Left lung (tissue), 10 donors: ENCODE data around the gene FAM107B. TPM values are rescaled to one million over a fixed set of nuclear protein-coding genes. Genes with fewer than 3 reads are reported as not detected.

ENCODE experiments used
- ATAC-seq: fragments of 200-7000 bp; cut with Tn5 transposase; one replicate; pipeline ENCODE4 v1.9.1; 2020; ENCODE audit warnings: moderate library complexity
- DNase-seq, 4 donors: peaks; one replicate each; pipeline ENCODE4 v3.0.0-alpha.2; 2013 to 2020
- H3K27ac ChIP-seq, 2 donors: fragments of 200-600 bp; sonication (generic) in 1 of 2; one replicate each; pipeline versions ENCODE4 v1.5.0 to v1.8.0; 2020 to 2021
- H3K27me3 ChIP-seq, 2 donors: fragments of 200-600 bp; sonication (generic) in 1 of 2; one replicate each; pipeline versions ENCODE4 v1.5.0 to v1.8.0; 2020 to 2021
- H3K36me3 ChIP-seq, 2 donors: fragments of 200-600 bp; sonication (generic) in 1 of 2; one replicate each; pipeline versions ENCODE4 v1.5.0 to v1.8.0; 2020 to 2021
- H3K4me1 ChIP-seq, 2 donors: fragments of 200-600 bp; one replicate each; pipeline ENCODE4 v1.8.0; 2021
- H3K4me3 ChIP-seq, 2 donors: fragments of 200-600 bp; sonication (generic) in 1 of 2; one replicate each; pipeline versions ENCODE4 v1.5.0 to v1.8.0; 2020 to 2021; ENCODE audit warnings: mild to moderate bottlenecking in 1 of 2
- H3K9me3 ChIP-seq, 2 donors: fragments of 200-600 bp; sonication (generic) in 1 of 2; one replicate each; pipeline versions ENCODE4 v1.5.0 to v1.8.0; 2020 to 2021
- CTCF ChIP-seq, 2 donors: fragments of 200-600 bp; sonication (generic) in 1 of 2; IDR thresholded peaks; one replicate each; pipeline versions ENCODE4 v1.5.0 to v1.8.0; 2021; ENCODE audit warnings: antibody characterized with exemption in 2 of 2
- intact Hi-C, 2 donors: fragments of 100-400 bp; cut with DNase I; formaldehyde crosslinking; loops; one replicate each; pipeline versions ENCODE4 v1.11.2 to v1.14.2; 2022
- polyA plus RNA-seq, 6 donors: library from polyadenylated mRNA; unstranded; fragments of 120-200 nt; gene quantifications; one replicate each; pipeline ENCODE4 v1.2.1, GENCODE V29; 2013; ENCODE audit not compliant: insufficient read length in 6 of 6
- total RNA-seq, 2 donors: library from RNA; stranded (reverse); fragmentation: NEBNext Ultra II Directional; extraction: Animal tissue kit (Norgen Biotek cat#: 25700); gene quantifications; one replicate each; pipeline ENCODE4 v1.2.1, GENCODE V29; 2021
- donor health status: DM: no; HTN: yes; CAD: no.
- donor health status: DM: no; HTN: no; CAD: no.

Gene FAM107B
- total and polyA plus RNA-seq, 8 donors, result 66.2 to 93.6 (median 83.0) TPM

GRCh38 chr10:14579405-14579804 is 195.3 kb downstream of the FAM107B start:
- Histone ChIP-seq H3K4me3 (no peak overlapping the region), H3K27me3 (no peaks in the 10 kb centered on the region), H3K27ac (peak overlapping the region; percentile 80 to 84), H3K4me1 (peaks cover 7 to 62% of the 10 kb centered on the region in 2 donors), H3K9me3 (no peaks in the 10 kb centered on the region), H3K36me3 (no peaks in the 10 kb centered on the region)
- no peak for TF ChIP-seq CTCF (IDR thresholded peaks at IDR 0.05)
- DNase-seq (no peak), ATAC-seq (peak; percentile 41)
- intact Hi-C loops, result no loop called here

GRCh38 chr10:14578060-14578952 is 196.4 kb downstream of the FAM107B start:
- peak overlapping the region; percentile 80 to 84 for H3K27ac ChIP-seq
- peak in 1 of 4 donors; percentile 42 for DNase-seq
- no peaks in the 10 kb centered on the region for H3K27me3 ChIP-seq
- no peak for TF ChIP-seq CTCF (IDR thresholded peaks at IDR 0.05)
- peak; percentile 60 for ATAC-seq
- no peaks in the 10 kb centered on the region for H3K9me3 ChIP-seq
- intact Hi-C loops, result no loop called here
- H3K4me3 ChIP-seq, result peak overlapping the region in 1 of 2 donors; percentile 6
- no peaks in the 10 kb centered on the region for H3K36me3 ChIP-seq
- H3K4me1 ChIP-seq, result peaks cover 7 to 65% of the 10 kb centered on the region in 2 donors

- DNase-seq (no peak), ATAC-seq (no peak)
- peak overlapping the region in 1 of 2 donors; percentile 3 for H3K27ac ChIP-seq
- no peaks in the 10 kb centered on the region for H3K36me3 ChIP-seq
- no peaks in the 10 kb centered on the region for H3K9me3 ChIP-seq
- no peak overlapping the region for H3K4me3 ChIP-seq
- H3K4me1 ChIP-seq, result peaks cover 10 to 74% of the 10 kb centered on the region in 2 donors
- intact Hi-C loops, result no loop called here
- TF ChIP-seq CTCF (IDR thresholded peaks at IDR 0.05), result no peak
- no peaks in the 10 kb centered on the region for H3K27me3 ChIP-seq
Measured at GRCh38 chr10:14574885-14575284, 199.8 kb downstream of the FAM107B start.

GRCh38 chr10:14574291-14574690 is 200.4 kb downstream of the FAM107B start:
- Histone ChIP-seq H3K9me3 (no peaks in the 10 kb centered on the region), H3K4me1 (peaks cover 10 to 74% of the 10 kb centered on the region in 2 donors)
- intact Hi-C loops, result no loop called here

More at GRCh38 chr10:14574291-14574690, 200.4 kb downstream of the FAM107B start:
- Histone ChIP-seq H3K27me3 (no peaks in the 10 kb centered on the region), H3K4me3 (no peak overlapping the region), H3K27ac (peak overlapping the region in 1 of 2 donors; percentile 83), H3K36me3 (no peaks in the 10 kb centered on the region)
- ATAC-seq, result no peak
- no peak for TF ChIP-seq CTCF (IDR thresholded peaks at IDR 0.05)
- no peak for DNase-seq
